ENCODE data around the gene GABBR2.

The GABBR2 gene

GRCh38 chr9:98341157-98342097, 367.3 kb downstream of the GABBR2 start:
- no peak for TF ChIP-seq CTCF (IDR thresholded peaks at IDR 0.05)

GRCh38 chr9:98339987-98340800, 368.5 kb downstream of the GABBR2 start:
- Histone ChIP-seq H2AFZ (no peak overlapping the region), H3K27ac (no peak overlapping the region), H3K9ac (no peak overlapping the region), H3K9me3 (ENCODE audit: control insufficient read depth, low read length) (no peaks in the 10 kb centered on the region), H3K79me2 (no peaks in the 10 kb centered on the region), H3K27me3 (ENCODE audit: control insufficient read depth, insufficient read depth, low read length) (no peaks in the 10 kb centered on the region), H3K4me3 (ENCODE audit: low read depth, low read length) (no peak overlapping the region), H3K4me1 (peaks cover 7% of the 10 kb centered on the region), H3K36me3 (ENCODE audit: control insufficient read depth, insufficient read depth, low read length) (no peaks in the 10 kb centered on the region), H3K4me2 (ENCODE audit: low read length) (no peak overlapping the region)
- no peak for TF ChIP-seq CTCF (IDR thresholded peaks at IDR 0.05)

More at GRCh38 chr9:98341157-98342097, 367.3 kb downstream of the GABBR2 start:
- H3K79me2 ChIP-seq = no peaks in the 10 kb centered on the region
- no peaks in the 10 kb centered on the region for H3K9me3 ChIP-seq (ENCODE audit: control insufficient read depth, low read length)
- peak overlapping the region; percentile 39 for H3K27ac ChIP-seq
- no peaks in the 10 kb centered on the region for H3K36me3 ChIP-seq (ENCODE audit: control insufficient read depth, insufficient read depth, low read length)
- H3K4me1 ChIP-seq = peaks cover 7% of the 10 kb centered on the region
- H3K9ac ChIP-seq = no peak overlapping the region
- H3K4me2 ChIP-seq (ENCODE audit: low read length) = peak overlapping the region; percentile 25
- no peaks in the 10 kb centered on the region for H3K27me3 ChIP-seq (ENCODE audit: control insufficient read depth, insufficient read depth, low read length)
- H3K4me3 ChIP-seq (ENCODE audit: low read depth, low read length) = no peak overlapping the region
- H2AFZ ChIP-seq = peak overlapping the region; percentile 62

- H3K4me1 ChIP-seq = no peaks in the 10 kb centered on the region
- no peaks in the 10 kb centered on the region for H3K9me3 ChIP-seq (ENCODE audit: control insufficient read depth, low read length)
- H3K4me2 ChIP-seq (ENCODE audit: low read length) = no peak overlapping the region
- H3K9ac ChIP-seq = no peak overlapping the region
- H3K27ac ChIP-seq = no peak overlapping the region
- H3K36me3 ChIP-seq (ENCODE audit: control insufficient read depth, insufficient read depth, low read length) = no peaks in the 10 kb centered on the region
- no peak for TF ChIP-seq CTCF (IDR thresholded peaks at IDR 0.05)
- H3K27me3 ChIP-seq (ENCODE audit: control insufficient read depth, insufficient read depth, low read length) = no peaks in the 10 kb centered on the region
- H2AFZ ChIP-seq = no peak overlapping the region
- H3K4me3 ChIP-seq (ENCODE audit: low read depth, low read length) = no peak overlapping the region
- no peaks in the 10 kb centered on the region for H3K79me2 ChIP-seq
Measured at GRCh38 chr9:98335661-98336060, 373.1 kb downstream of the GABBR2 start.

- H3K27me3 ChIP-seq (ENCODE audit: control insufficient read depth, insufficient read depth, low read length) = no peaks in the 10 kb centered on the region
- H2AFZ ChIP-seq = no peak overlapping the region
- no peak overlapping the region for H3K4me2 ChIP-seq (ENCODE audit: low read length)
- H3K9me3 ChIP-seq (ENCODE audit: control insufficient read depth, low read length) = no peaks in the 10 kb centered on the region
- H3K27ac ChIP-seq = no peak overlapping the region
- no peak overlapping the region for H3K9ac ChIP-seq
- H3K36me3 ChIP-seq (ENCODE audit: control insufficient read depth, insufficient read depth, low read length) = no peaks in the 10 kb centered on the region
- H3K79me2 ChIP-seq = no peaks in the 10 kb centered on the region
- no peak overlapping the region for H3K4me3 ChIP-seq (ENCODE audit: low read depth, low read length)
- TF ChIP-seq CTCF (IDR thresholded peaks at IDR 0.05) = no peak
- H3K4me1 ChIP-seq = no peaks in the 10 kb centered on the region
Measured at GRCh38 chr9:98334796-98335195, 373.9 kb downstream of the GABBR2 start.
